Panc1 (cell line): Measurements from ENCODE around the gene PFKL. TPM values are rescaled to one million over a fixed set of nuclear protein-coding genes. Genes with fewer than 3 reads are reported as not detected.

Experiments used
- ATAC-seq: fragments of 200-7000 bp; cut with Tn5 transposase; 2 replicates; pipeline ENCODE4 v1.9.1; 2020; ENCODE audit warnings: mild to moderate bottlenecking, moderate library complexity
- BruUV-seq: library from RNA; stranded (reverse); fragments of 400-500 nt; replicated peaks from 2 replicates; lab custom pipeline; 2021; lab: Mats Ljungman, UMichigan
- CTCF ChIA-PET: fragments of 300-600 bp; sonication (Branson Sonifier 250); formaldehyde crosslinking; loops from one replicate; lab custom pipeline; 2022; ENCODE audit warnings: antibody characterized with exemption; lab: Charles Lee
- POLR2A ChIA-PET: fragments of 300-600 bp; sonication (Branson Sonifier 250); formaldehyde crosslinking; loops from one replicate; lab custom pipeline; 2022; ENCODE audit warnings: antibody characterized with exemption; lab: Charles Lee
- DNase-seq: peaks from one replicate; pipeline ENCODE4 v3.0.0-alpha.2; 2010; ENCODE audit warnings: low read depth, low spot score
- H3K27ac ChIP-seq: 2 replicates; pipeline ENCODE4 v1.5.1; 2011; ENCODE audit warnings: mild to moderate bottlenecking, low read length, inconsistent platforms
- H3K27me3 ChIP-seq: fragments of 200-500 bp; sonication (Bioruptor generic); 2 replicates; pipeline ENCODE4 v1.6.0; 2014; ENCODE audit warnings: low read length, inconsistent platforms; ENCODE audit not compliant: control insufficient read depth, insufficient read depth
- H3K36me3 ChIP-seq: fragments of 200-500 bp; sonication (Bioruptor generic); 2 replicates; pipeline ENCODE4 v1.5.1; 2014; ENCODE audit warnings: inconsistent platforms, mild to moderate bottlenecking, low read length, moderate library complexity; ENCODE audit not compliant: control insufficient read depth, insufficient read depth
- H3K4me1 ChIP-seq: 2 replicates; pipeline ENCODE4 v1.5.1; 2011; ENCODE audit warnings: inconsistent platforms, mild to moderate bottlenecking, low read length, moderate library complexity; ENCODE audit not compliant: control insufficient read depth, insufficient read depth
- H3K4me3 ChIP-seq, 2 experiments: 2 replicates each; pipeline ENCODE4 v1.5.1; 2011 to 2012; ENCODE audit warnings: low read depth in 2 of 2, low read length in 2 of 2, mild to moderate bottlenecking in 2 of 2, inconsistent platforms in 1 of 2, moderate library complexity in 1 of 2
- H3K9me3 ChIP-seq: fragments of 200-500 bp; sonication (Bioruptor generic); 2 replicates; pipeline ENCODE4 v1.5.1; 2014; ENCODE audit warnings: low read depth, mild to moderate bottlenecking, inconsistent platforms, low read length, moderate library complexity; ENCODE audit not compliant: control insufficient read depth, insufficient read depth
- POLR2AphosphoS5 ChIP-seq: IDR thresholded peaks from 2 replicates; pipeline ENCODE4 v1.6.1; 2012; ENCODE audit warnings: mild to moderate bottlenecking, low read depth, low read length, moderate library complexity
- SIN3A ChIP-seq: IDR thresholded peaks from 2 replicates; pipeline ENCODE4 v1.6.1; 2012; ENCODE audit warnings: low read depth, mild to moderate bottlenecking, low read length, moderate library complexity, borderline replicate concordance; ENCODE audit not compliant: insufficient read depth
- TCF7L2 ChIP-seq: IDR thresholded peaks from 2 replicates; pipeline ENCODE4 v1.6.1; 2011; ENCODE audit warnings: mild to moderate bottlenecking, low read depth, low read length, inconsistent platforms
- in situ Hi-C: cut with HindIII; loops from 2 replicates; pipeline ENCODE4 v1.10.0; 2016; ENCODE audit warnings: low sequenced_read_pairs, low pct_unique_long_range_greater_than_20kb
- intact Hi-C: fragments of 100-400 bp; cut with micrococcal nuclease; formaldehyde crosslinking; loops from one replicate; pipeline ENCODE4 v1.10.0; 2022; ENCODE audit not compliant: unreplicated experiment
- total RNA-seq: library from RNA; stranded (reverse); gene quantifications from one replicate; pipeline ENCODE4 v1.2.1, GENCODE V29; 2021; ENCODE audit not compliant: unreplicated experiment
- TF ChIP-seq, protein P1 (sequence below), 2 experiments: IDR thresholded peaks; 2 replicates each; pipeline ENCODE4 v1.6.1; 2011 to 2012; ENCODE audit warnings: low read depth in 2 of 2, control low read depth in 1 of 2, low read length in 1 of 2, mild to moderate bottlenecking in 1 of 2, moderate library complexity in 1 of 2; ENCODE audit not compliant: insufficient read depth in 1 of 2
- TF ChIP-seq, protein P2 (sequence below): fragments of 450-650 bp; IDR thresholded peaks from 2 replicates; pipeline ENCODE4 v1.5.1; 2017; ENCODE audit warnings: mild to moderate bottlenecking

The PFKL gene
- total RNA-seq, 1 experiment from 2014 or later, result 70.1 TPM

DNA sequence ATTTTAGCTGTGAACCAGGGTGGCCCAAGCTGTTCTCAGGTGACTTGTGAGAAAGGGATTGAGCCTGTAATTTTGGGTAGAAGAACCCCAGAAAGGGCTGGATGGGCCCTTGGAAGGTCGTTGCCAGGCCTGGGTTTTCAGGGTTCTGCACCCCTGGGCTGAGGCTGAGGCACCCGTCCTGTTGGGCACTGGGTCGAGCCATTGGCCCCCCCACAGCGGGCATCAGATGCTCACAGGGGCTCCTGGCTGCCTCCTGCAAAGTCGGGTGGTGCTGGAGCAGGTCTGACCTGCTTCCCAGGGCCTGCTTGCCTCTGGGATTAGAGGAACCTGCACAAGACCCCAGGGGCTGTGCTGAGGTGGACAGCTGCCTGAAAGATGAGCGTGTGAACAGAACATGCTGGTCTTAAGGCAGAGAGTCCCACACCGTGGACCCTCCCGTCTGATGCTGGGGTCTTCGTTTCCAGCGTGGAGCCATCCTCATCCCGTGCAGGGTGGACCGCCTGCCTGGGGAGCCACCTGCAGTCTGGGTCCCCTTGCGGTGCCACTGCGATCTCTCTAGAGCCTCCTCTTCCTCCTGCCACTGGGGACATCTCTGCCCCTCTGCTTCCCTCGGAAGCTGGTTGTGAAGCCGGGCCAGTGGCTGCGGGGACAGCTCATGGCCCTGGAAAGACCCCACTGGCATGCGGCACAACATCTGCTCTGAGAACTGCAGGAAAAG, 51.8 kb downstream of the PFKL start:
- intact Hi-C loops (no loop called here), in situ Hi-C loops (no loop called here)
- Histone ChIP-seq H3K4me3 (no peak overlapping the region), H3K4me1 (no peaks in the 10 kb centered on the region), H3K9me3 (no peaks in the 10 kb centered on the region), H3K36me3 (no peaks in the 10 kb centered on the region), H3K27me3 (no peaks in the 10 kb centered on the region), H3K27ac (no peak overlapping the region)
- ChIA-PET POLR2A (no interaction called here), CTCF (interaction anchor here (0.6 kb wide), 1 partner anchor 104 kb away, joined by 5 read pairs; the partner anchor contains the start of gene LRRC3)
- DNase-seq (no peak), ATAC-seq (no peak; the same call in 1 of the 2 replicates)
- no TSS peak for BruUV-seq
- TF ChIP-seq POLR2AphosphoS5, result no peak
- no peak for TF ChIP-seq TCF7L2
- TF ChIP-seq, protein P1, sequence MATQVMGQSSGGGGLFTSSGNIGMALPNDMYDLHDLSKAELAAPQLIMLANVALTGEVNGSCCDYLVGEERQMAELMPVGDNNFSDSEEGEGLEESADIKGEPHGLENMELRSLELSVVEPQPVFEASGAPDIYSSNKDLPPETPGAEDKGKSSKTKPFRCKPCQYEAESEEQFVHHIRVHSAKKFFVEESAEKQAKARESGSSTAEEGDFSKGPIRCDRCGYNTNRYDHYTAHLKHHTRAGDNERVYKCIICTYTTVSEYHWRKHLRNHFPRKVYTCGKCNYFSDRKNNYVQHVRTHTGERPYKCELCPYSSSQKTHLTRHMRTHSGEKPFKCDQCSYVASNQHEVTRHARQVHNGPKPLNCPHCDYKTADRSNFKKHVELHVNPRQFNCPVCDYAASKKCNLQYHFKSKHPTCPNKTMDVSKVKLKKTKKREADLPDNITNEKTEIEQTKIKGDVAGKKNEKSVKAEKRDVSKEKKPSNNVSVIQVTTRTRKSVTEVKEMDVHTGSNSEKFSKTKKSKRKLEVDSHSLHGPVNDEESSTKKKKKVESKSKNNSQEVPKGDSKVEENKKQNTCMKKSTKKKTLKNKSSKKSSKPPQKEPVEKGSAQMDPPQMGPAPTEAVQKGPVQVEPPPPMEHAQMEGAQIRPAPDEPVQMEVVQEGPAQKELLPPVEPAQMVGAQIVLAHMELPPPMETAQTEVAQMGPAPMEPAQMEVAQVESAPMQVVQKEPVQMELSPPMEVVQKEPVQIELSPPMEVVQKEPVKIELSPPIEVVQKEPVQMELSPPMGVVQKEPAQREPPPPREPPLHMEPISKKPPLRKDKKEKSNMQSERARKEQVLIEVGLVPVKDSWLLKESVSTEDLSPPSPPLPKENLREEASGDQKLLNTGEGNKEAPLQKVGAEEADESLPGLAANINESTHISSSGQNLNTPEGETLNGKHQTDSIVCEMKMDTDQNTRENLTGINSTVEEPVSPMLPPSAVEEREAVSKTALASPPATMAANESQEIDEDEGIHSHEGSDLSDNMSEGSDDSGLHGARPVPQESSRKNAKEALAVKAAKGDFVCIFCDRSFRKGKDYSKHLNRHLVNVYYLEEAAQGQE (IDR thresholded peaks at IDR 0.05; ENCODE audit: insufficient read depth in 1 of 2, low read depth in 2 of 2, low read length in 1 of 2), result no peak
- TF ChIP-seq, protein P2, sequence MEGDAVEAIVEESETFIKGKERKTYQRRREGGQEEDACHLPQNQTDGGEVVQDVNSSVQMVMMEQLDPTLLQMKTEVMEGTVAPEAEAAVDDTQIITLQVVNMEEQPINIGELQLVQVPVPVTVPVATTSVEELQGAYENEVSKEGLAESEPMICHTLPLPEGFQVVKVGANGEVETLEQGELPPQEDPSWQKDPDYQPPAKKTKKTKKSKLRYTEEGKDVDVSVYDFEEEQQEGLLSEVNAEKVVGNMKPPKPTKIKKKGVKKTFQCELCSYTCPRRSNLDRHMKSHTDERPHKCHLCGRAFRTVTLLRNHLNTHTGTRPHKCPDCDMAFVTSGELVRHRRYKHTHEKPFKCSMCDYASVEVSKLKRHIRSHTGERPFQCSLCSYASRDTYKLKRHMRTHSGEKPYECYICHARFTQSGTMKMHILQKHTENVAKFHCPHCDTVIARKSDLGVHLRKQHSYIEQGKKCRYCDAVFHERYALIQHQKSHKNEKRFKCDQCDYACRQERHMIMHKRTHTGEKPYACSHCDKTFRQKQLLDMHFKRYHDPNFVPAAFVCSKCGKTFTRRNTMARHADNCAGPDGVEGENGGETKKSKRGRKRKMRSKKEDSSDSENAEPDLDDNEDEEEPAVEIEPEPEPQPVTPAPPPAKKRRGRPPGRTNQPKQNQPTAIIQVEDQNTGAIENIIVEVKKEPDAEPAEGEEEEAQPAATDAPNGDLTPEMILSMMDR, result no peak
- TF ChIP-seq SIN3A, result no peak

DNA sequence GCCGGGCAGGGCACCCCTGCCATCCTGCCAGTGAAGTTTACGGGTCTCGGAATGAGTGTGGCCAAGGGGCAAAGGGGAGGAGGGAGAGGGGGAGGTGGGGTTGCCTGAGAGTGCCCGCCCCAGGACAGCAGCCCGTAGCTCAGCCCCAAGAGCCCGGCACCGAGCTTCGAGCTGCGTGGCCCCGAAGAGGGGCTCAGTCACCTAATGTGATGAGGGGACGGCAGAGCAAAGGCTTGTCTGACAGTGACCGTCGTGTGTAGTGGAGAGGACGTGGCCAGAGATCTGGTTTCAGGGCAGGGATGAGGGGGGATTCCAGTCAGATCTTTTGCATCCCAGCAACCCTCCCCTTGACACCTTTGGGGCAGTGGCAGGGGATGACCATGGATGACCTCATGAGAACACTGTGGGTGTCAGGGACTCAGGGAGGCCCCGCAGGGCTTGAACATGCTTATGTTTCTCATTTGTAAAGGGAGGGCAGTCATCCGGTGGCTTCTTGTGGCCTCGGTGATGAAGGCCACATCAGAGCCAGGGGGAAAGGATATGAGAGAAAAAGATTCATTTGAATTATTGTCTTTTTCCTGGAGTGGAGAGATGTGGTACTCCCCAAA, 52.5 kb downstream of the PFKL start:
- TF ChIP-seq, protein P2, result no peak
- TF ChIP-seq POLR2AphosphoS5, result no peak
- no peak for TF ChIP-seq TCF7L2
- no peak for TF ChIP-seq SIN3A
- TF ChIP-seq, protein P1 (IDR thresholded peaks at IDR 0.05; ENCODE audit: insufficient read depth in 1 of 2, low read depth in 2 of 2, low read length in 1 of 2), result no peak
- Histone ChIP-seq H3K9me3 (no peaks in the 10 kb centered on the region), H3K27me3 (no peaks in the 10 kb centered on the region), H3K36me3 (no peaks in the 10 kb centered on the region), H3K4me1 (no peaks in the 10 kb centered on the region), H3K27ac (no peak overlapping the region), H3K4me3 (no peak overlapping the region)
- ATAC-seq, result no peak
- no TSS peak for BruUV-seq
- DNase-seq, result no peak
- ChIA-PET POLR2A (no interaction called here), CTCF (no interaction called here)
- intact Hi-C loops (no loop called here), in situ Hi-C loops (no loop called here)
